Activated T-helper 9 cell treated with anti-CD3 and anti-CD28 coated beads, Interleukin-2, amount 50 U/mL, for 16 hours (primary cell): Measurements from ENCODE around the gene MORN5.
A peak's percentile ranks its signal among the peaks of the same experiment; 100 is the strongest.

ENCODE experiments used
- DNase-seq: peaks from one replicate; pipeline ENCODE4 v3.0.0-alpha.2; 2020; ENCODE audit warnings: low read depth

Gene MORN5

DNA sequence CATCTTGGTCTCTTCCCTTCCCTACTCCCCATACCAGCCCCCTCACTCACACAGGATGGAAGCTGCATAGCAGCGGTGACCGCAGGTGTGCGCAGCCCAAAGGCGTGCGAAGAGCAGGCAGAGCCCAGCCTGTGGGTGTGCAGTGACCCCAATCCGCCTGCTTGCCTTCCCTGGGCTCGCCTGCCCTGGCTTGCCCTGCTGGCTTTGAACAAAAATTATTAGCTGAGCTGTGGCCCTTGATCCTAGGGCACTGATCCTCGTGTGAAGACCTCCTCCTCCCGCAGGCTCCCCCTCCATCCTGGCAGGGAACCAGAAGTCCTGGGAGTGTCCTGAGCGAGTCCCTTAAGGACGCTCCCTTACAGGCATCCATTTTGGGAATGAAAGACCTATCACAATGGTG, 31.9 kb downstream of the MORN5 start:
- no peak for DNase-seq

GRCh38 chr9:122192261-122192875, 32.7 kb downstream of the MORN5 start:
- DNase-seq = no peak

- DNase-seq = no peak
These were observed 33.3 kb downstream of the MORN5 start for GRCh38 chr9:122192914-122193525.

DNA sequence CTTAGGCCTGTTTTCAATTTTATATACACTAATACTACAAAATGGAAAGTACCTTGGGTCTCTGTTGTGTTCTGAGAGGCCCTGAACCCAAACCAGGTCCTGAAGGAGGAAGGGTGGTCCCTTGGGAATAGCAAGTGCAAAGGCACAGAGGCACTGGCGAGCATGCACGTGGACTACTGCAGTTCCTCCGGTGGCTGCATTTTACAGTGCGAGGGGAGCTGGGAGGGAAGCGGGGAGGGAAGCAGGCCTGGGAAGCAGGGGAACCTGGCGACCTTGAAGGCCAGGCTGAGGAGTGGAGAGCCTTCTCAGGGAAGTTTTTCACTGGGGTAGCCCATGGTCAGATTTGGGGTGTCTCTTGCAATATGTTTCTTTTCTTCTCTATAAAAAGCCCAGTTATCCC, 33.9 kb downstream of the MORN5 start:
- DNase-seq = no peak

DNA sequence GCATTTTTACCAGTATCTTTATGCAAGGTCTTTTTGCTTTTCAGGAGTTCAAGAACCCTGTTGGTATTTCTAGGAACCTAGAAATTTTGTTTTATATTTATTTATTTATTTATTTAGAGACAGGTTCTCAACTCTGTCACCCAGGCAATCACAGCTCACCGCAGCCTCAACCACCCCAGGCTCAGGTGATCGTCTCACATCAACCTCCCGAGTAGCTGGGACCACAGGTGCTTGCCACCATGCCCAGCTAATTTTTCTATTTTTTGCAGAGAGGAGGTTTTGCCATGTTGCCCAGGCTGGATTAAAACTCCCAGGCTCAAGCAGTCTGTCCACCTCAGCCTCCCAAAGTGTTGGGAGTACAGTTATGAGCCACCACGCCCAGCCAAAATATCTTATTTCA, 36.2 kb downstream of the MORN5 start:
- no peak for DNase-seq

- no peak for DNase-seq
These were observed 37.7 kb downstream of the MORN5 start for GRCh38 chr9:122197426-122197825.

- DNase-seq = no peak
These were observed 38.2 kb downstream of the MORN5 start for GRCh38 chr9:122197882-122198281.

- no peak for DNase-seq
These were observed 41.4 kb downstream of the MORN5 start for GRCh38 chr9:122200960-122201595.

- no peak for DNase-seq
These were observed 41.9 kb downstream of the MORN5 start for GRCh38 chr9:122201641-122202040.

- DNase-seq = no peak
These were observed 42.4 kb downstream of the MORN5 start for GRCh38 chr9:122202111-122202510.

DNA sequence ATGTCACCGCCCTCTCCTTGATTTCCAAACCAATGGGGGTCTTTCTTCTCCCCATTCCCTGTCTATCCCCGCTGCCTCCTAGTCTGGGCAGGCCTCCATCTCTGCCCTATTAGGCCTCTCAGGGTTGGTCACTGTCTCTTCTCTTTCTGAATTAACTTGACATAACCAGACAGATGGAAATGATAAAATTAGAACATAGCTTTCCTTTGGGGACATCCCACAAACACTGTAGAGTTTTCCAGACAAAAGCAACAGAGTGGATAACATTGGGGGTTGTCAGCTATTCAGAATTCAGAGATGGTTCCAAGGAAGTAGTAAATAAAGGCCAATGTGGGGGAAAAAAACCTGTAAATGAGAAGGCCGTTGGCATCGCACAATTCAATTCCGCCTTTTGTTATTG, 44.3 kb downstream of the MORN5 start:
- no peak for DNase-seq

DNA sequence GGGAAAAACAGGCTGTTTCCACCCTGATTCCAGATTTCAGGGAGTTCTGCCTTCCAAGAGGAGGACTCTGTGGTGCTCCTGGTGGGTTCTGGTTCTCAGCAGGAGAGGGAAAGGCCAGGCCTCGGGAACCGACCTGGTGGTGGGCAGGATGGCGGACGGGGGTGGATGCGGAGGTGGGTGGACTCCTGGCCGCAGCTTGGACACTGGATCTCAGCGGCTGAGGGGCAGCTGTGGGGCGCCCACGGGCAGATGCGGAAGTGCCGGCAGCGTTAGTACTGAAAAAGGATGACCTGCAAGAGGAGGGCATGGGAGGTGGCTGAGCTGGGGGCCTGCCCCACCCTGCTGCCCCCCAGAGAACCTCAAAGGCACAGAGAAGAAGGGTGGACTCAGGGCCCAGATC, 44.8 kb downstream of the MORN5 start:
- DNase-seq = no peak

GRCh38 chr9:122205176-122205575, 45.5 kb downstream of the MORN5 start:
- no peak for DNase-seq

DNA sequence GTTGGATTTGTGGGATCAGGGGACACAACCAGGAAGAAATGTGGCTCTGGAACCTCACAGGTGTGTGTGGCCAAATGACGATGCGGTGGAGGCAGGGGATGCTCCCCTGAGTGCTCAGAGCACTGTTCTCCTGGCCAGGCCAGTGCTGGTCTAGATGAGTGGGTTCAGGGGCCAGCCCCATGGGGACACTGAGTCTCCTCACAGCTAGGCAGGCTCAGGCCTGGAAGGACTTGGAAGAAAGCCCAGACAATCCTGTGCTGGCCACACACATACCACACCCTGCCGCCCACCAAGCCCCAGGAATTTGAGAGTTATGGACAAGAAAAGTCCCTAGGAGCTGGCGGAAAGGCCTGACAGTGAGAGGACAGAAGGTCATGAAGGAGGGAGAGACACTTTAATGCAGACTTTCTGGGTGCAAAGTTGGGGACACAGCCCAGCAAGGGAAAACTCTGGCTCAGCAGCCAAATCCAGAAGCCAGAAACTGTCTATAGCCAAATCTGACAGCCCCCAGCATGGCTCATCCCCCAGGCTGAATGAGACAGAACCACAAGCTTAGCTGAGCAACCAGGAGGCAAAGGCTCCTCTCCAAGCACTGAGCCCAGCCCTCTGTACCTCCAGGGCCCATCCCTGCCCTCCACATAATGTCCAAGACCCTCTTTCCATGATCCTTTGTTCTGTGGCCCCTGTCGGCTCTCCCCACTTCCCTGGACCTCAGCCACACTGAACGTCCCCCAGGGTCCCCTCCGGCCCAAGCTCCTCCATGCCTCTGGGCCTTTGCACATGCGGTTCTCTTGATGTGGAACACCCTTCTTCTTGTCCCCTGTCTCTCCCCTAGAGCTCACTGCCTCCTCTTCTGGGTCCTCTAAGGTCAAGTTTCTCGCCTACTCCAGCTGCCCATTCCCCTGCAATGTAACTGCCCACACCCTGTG, 46.7 kb downstream of the MORN5 start:
- no peak for DNase-seq

DNA sequence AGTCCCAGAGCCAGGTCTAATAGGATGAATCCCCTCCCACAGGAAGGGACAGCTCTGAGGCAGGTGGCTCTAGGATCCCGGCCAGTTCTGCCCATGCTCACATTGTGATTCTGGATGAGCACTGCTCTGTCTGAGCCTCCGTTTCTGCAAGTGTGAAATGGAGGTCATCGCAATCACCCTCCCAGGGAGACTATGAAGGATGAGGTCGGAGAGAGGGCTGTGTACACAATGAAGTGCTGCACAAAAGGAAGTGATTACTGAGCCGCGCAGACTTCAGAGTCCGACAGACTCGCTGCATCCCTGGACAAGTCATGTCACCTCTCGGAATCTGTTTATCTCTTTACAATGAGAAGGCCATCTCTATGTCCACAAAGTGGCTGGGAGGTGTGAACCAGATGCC, 47.4 kb downstream of the MORN5 start:
- DNase-seq = no peak

DNA sequence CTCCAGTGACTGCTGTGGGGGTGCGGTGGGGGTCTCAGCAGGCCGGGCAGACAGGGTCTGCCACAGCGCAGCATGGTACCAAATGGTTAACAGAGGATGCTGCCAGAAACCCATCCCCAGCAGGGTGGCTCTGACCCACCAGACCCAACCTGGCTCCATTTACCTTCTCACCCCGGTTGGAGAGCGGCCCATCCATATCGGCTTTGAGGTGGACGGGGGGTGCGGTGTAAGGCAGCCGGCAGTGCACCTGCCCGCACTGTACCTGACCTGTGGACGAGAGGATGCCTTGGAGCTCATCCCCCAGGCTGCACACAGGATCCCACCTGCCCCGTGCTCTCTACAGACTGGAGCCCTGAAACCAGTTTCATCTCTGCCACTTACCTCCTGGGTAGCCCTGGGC, 49.7 kb downstream of the MORN5 start:
- no peak for DNase-seq

- no peak for DNase-seq
These were observed 52.8 kb downstream of the MORN5 start for GRCh38 chr9:122212473-122213004.

- DNase-seq = no peak
These were observed 53.4 kb downstream of the MORN5 start for GRCh38 chr9:122213102-122213588.

DNA sequence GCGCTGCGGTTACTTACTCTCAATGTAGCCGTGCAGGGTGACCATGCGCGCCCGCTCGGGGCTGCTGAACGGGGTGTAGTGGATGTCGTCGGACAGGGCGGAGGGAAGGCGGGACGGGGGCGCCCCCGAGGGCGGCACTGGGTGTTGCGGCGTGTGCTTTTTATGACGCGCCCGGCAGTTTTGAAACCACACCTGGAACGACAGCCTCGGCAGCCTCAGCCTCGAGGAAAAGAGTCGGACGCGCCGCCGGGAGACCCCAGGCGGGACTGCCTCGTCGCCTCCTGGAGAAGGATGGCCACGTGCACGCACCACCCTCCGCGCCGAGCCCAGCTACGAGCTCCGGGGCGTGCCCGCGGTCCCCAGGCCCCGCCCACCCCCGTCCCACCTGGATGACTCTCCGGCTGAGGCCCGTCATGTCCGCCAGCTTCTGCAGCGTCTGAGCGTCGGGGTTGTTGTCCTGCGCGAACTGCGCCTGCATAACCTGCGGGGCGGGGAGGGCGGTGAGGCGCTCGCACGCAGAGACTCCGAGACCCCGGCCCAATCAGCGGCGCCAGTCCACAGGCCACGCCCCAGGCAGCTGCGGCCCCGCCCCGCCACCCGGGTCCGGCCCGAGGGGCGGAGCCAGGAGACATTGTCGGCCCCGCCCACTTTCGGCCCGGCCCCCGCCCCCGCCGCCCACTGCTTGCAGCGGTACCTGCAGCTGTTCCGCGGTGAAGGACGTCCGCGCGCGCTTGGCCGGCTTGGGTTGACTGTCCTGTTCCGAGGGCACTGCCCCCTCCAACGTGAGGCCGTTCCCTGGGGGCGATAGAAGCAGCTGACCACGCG, 54.1 kb downstream of the MORN5 start:
- DNase-seq = peak; percentile 14

GRCh38 chr9:122214507-122214906, 54.8 kb downstream of the MORN5 start:
- DNase-seq = no peak

- no peak for DNase-seq
These were observed 56.0 kb downstream of the MORN5 start for GRCh38 chr9:122215663-122216062.
